HEK293 (cell line): ENCODE results near the gene AATK.

ENCODE experiments used
- CTCF ChIA-PET: fragments of 350-600 bp; formaldehyde crosslinking; extraction: SDS; loops from one replicate; lab custom pipeline; 2021; ENCODE audit warnings: antibody characterized with exemption; lab: Yijun Ruan, JAX
- POLR2A ChIA-PET: fragments of 300-600 bp; formaldehyde crosslinking; extraction: SDS; loops from one replicate; lab custom pipeline; 2020; ENCODE audit warnings: antibody characterized with exemption, inconsistent platforms; lab: Yijun Ruan, JAX
- H3K27ac ChIP-seq: fragments of 200-500 bp; sonication (Bioruptor generic); 2 replicates; pipeline ENCODE4 v1.5.1; 2014; ENCODE audit warnings: low read depth, low read length, control low read depth, inconsistent platforms; ENCODE audit errors: extremely low read depth
- H3K36me3 ChIP-seq, 2 experiments: fragments of 200-500 bp in 1 of 2; sonication (Bioruptor generic) in 1 of 2; 1 replicate in 1 of 2; 2 replicates in 1 of 2; pipeline ENCODE4 v1.5.1; 2014 to 2017; ENCODE audit warnings: inconsistent platforms in 2 of 2, low read length in 2 of 2; ENCODE audit not compliant: control insufficient read depth in 2 of 2, insufficient read depth in 1 of 2
- H3K4me1 ChIP-seq: fragments of 200-500 bp; sonication (Bioruptor generic); 2 replicates; pipeline ENCODE4 v1.5.1; 2014; ENCODE audit warnings: mild to moderate bottlenecking, low read length, inconsistent platforms; ENCODE audit not compliant: control insufficient read depth, insufficient read depth
- H3K4me3 ChIP-seq: 2 replicates; pipeline ENCODE4 v1.5.1; 2011; ENCODE audit warnings: low read depth, mild to moderate bottlenecking, control low read depth, low read length, moderate library complexity
- H3K9me3 ChIP-seq: fragments of 200-500 bp; sonication (Bioruptor generic); 2 replicates; pipeline ENCODE4 v1.5.1; 2014; ENCODE audit warnings: low read depth, low read length, inconsistent platforms; ENCODE audit not compliant: control insufficient read depth, insufficient read depth
- GFI1B ChIP-seq: fragments of 450-650 bp; formaldehyde crosslinking; IDR thresholded peaks from 2 replicates; pipeline ENCODE4 v1.5.1; 2016; ENCODE audit warnings: missing biosample characterization, missing genetic modification characterization
- GLIS1 ChIP-seq: fragments of 450-650 bp; formaldehyde crosslinking; IDR thresholded peaks from 2 replicates; pipeline ENCODE4 v1.5.1; 2016; ENCODE audit warnings: missing biosample characterization, missing genetic modification characterization
- KLF16 ChIP-seq: fragments of 450-650 bp; formaldehyde crosslinking; IDR thresholded peaks from 2 replicates; pipeline ENCODE4 v1.5.1; 2017; ENCODE audit warnings: missing biosample characterization, missing genetic modification characterization
- MYNN ChIP-seq: fragments of 450-650 bp; formaldehyde crosslinking; IDR thresholded peaks from 2 replicates; pipeline ENCODE4 v1.5.1; 2016; ENCODE audit warnings: missing biosample characterization, missing genetic modification characterization, borderline replicate concordance
- SCRT2 ChIP-seq: fragments of 450-650 bp; formaldehyde crosslinking; IDR thresholded peaks from 2 replicates; pipeline ENCODE4 v1.5.1; 2016; ENCODE audit warnings: missing biosample characterization, missing genetic modification characterization
- YY1 ChIP-seq: fragments of 450-650 bp; formaldehyde crosslinking; IDR thresholded peaks from 2 replicates; pipeline ENCODE4 v1.5.1; 2018; ENCODE audit warnings: missing biosample characterization, missing genetic modification characterization
- ZEB2 ChIP-seq: fragments of 450-650 bp; formaldehyde crosslinking; IDR thresholded peaks from 2 replicates; pipeline ENCODE4 v1.5.1; 2016; ENCODE audit warnings: missing biosample characterization, missing genetic modification characterization
- ZFP69B ChIP-seq: fragments of 450-650 bp; formaldehyde crosslinking; IDR thresholded peaks from 2 replicates; pipeline ENCODE4 v1.5.1; 2016; ENCODE audit warnings: missing biosample characterization, missing genetic modification characterization
- ZNF133 ChIP-seq: fragments of 450-650 bp; formaldehyde crosslinking; IDR thresholded peaks from 2 replicates; pipeline ENCODE4 v1.5.1; 2016; ENCODE audit warnings: missing biosample characterization, missing genetic modification characterization
- ZNF175 ChIP-seq: fragments of 450-650 bp; formaldehyde crosslinking; IDR thresholded peaks from 2 replicates; pipeline ENCODE4 v1.5.1; 2016; ENCODE audit warnings: missing biosample characterization, missing genetic modification characterization
- ZNF24 ChIP-seq: fragments of 450-650 bp; formaldehyde crosslinking; IDR thresholded peaks from 2 replicates; pipeline ENCODE4 v1.5.1; 2016; ENCODE audit warnings: missing biosample characterization, missing genetic modification characterization
- ZNF248 ChIP-seq: fragments of 450-650 bp; formaldehyde crosslinking; IDR thresholded peaks from 2 replicates; pipeline ENCODE4 v1.5.1; 2017; ENCODE audit warnings: missing biosample characterization, missing genetic modification characterization
- ZNF26 ChIP-seq: fragments of 450-650 bp; formaldehyde crosslinking; IDR thresholded peaks from 2 replicates; pipeline ENCODE4 v1.5.1; 2016; ENCODE audit warnings: missing biosample characterization, missing genetic modification characterization
- ZNF292 ChIP-seq: fragments of 450-650 bp; formaldehyde crosslinking; IDR thresholded peaks from 2 replicates; pipeline ENCODE4 v1.5.1; 2016; ENCODE audit warnings: low read depth, missing biosample characterization, missing genetic modification characterization, borderline replicate concordance
- ZNF311 ChIP-seq: fragments of 450-650 bp; formaldehyde crosslinking; IDR thresholded peaks from 2 replicates; pipeline ENCODE4 v1.5.1; 2017; ENCODE audit warnings: missing biosample characterization, missing genetic modification characterization, borderline replicate concordance
- ZNF335 ChIP-seq: fragments of 450-650 bp; formaldehyde crosslinking; conservative IDR thresholded peaks from 2 replicates; pipeline ENCODE4 v1.5.1; 2016; ENCODE audit warnings: missing biosample characterization, missing genetic modification characterization
- ZNF433 ChIP-seq: fragments of 450-650 bp; formaldehyde crosslinking; IDR thresholded peaks from 2 replicates; pipeline ENCODE4 v1.5.1; 2016; ENCODE audit warnings: missing biosample characterization, missing genetic modification characterization, low read depth
- ZNF580 ChIP-seq: fragments of 450-650 bp; formaldehyde crosslinking; IDR thresholded peaks from 2 replicates; pipeline ENCODE4 v1.5.1; 2016; ENCODE audit warnings: missing biosample characterization, missing genetic modification characterization
- ZNF623 ChIP-seq: fragments of 450-650 bp; formaldehyde crosslinking; IDR thresholded peaks from 2 replicates; pipeline ENCODE4 v1.5.1; 2016; ENCODE audit warnings: missing biosample characterization, missing genetic modification characterization
- ZNF639 ChIP-seq: fragments of 450-650 bp; formaldehyde crosslinking; IDR thresholded peaks from 2 replicates; pipeline ENCODE4 v1.5.1; 2016; ENCODE audit warnings: missing biosample characterization, missing genetic modification characterization
- ZNF707 ChIP-seq: fragments of 450-650 bp; formaldehyde crosslinking; IDR thresholded peaks from 2 replicates; pipeline ENCODE4 v1.5.1; 2016; ENCODE audit warnings: missing biosample characterization, missing genetic modification characterization
- ZNF747 ChIP-seq: fragments of 450-650 bp; formaldehyde crosslinking; IDR thresholded peaks from 2 replicates; pipeline ENCODE4 v1.5.1; 2016; ENCODE audit warnings: missing biosample characterization, missing genetic modification characterization
- ZNF776 ChIP-seq: fragments of 450-650 bp; formaldehyde crosslinking; IDR thresholded peaks from 2 replicates; pipeline ENCODE4 v1.5.0; 2017; ENCODE audit warnings: missing biosample characterization, missing genetic modification characterization, borderline replicate concordance
- ZNF830 ChIP-seq: fragments of 450-650 bp; IDR thresholded peaks from 2 replicates; pipeline ENCODE4 v1.5.0; 2018; ENCODE audit warnings: missing biosample characterization, missing genetic modification characterization, low read depth, mild to moderate bottlenecking, moderate library complexity
- TF ChIP-seq, protein P1 (sequence below): fragments of 450-650 bp; formaldehyde crosslinking; IDR thresholded peaks from 2 replicates; pipeline ENCODE4 v1.5.1; 2016; ENCODE audit warnings: missing biosample characterization, missing genetic modification characterization, low read depth

AATK gene

GRCh38 chr17:81169870-81170309, 3.9 kb upstream of the AATK start (continued):
- TF ChIP-seq ZNF639 (tag by site-specific recombination) (no peak), ZNF335 (no peak), GLIS1 (tag by site-specific recombination) (no peak), ZEB2 (no peak), ZNF292 (tag by site-specific recombination) (no peak), ZNF623 (tag by site-specific recombination) (no peak), ZNF133 (tag by site-specific recombination) (0 out of 2 replicates have a peak, but pooled peaks have one; percentile 6), KLF16 (tag by site-specific recombination) (no peak), ZNF311 (peak; percentile 89; the same call in 1 of the 2 replicates), ZNF776 (tag by site-specific recombination) (0 out of 2 replicates have a peak, but pooled peaks have one; percentile 5), ZFP69B (tag by site-specific recombination) (no peak), ZNF175 (tag by site-specific recombination) (no peak), ZNF747 (peak; percentile 74; the same call in 1 of the 2 replicates), MYNN (tag by site-specific recombination) (0 out of 2 replicates have a peak, but pooled peaks have one; percentile 13)

DNA sequence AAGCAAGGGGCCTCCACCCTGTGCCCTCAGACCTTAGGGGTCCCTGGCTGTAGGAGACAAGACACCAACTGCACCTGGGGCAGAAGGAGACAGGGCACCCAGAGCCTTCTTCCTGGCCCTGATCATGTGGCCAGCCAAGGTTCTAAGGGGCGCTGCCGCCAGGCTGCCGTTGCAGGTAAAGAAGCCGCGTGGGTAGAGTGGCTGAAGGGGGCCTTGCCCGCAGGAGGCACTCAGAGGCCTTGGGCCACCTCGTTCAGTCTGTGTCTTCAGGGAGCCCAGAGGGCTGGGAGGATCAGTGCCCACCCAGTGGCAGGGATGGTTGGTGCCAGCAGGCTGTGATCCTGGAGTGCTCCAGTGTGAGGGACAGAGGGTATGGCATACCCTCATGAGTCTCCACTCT, 1.6 kb upstream of the AATK start:
- Histone ChIP-seq H3K9me3 (no peaks in the 10 kb centered on the region), H3K27ac (no peak overlapping the region), H3K4me1 (peaks cover 2% of the 10 kb centered on the region; the same call in 1 of the 2 replicates), H3K4me3 (no peak overlapping the region), H3K36me3 (no peaks in the 10 kb centered on the region)
- ChIA-PET CTCF (interaction anchor here (0.6 kb wide), 1 partner anchor 75 kb away, joined by 5 read pairs; no protein-coding TSS in a partner anchor), POLR2A (no interaction called here)
- TF ChIP-seq ZNF433 (tag by site-specific recombination) (no peak), SCRT2 (tag by site-specific recombination) (no peak), ZNF26 (tag by site-specific recombination) (no peak), ZNF830 (no peak), YY1 (no peak), GFI1B (tag by site-specific recombination) (no peak)
- TF ChIP-seq, protein P1, sequence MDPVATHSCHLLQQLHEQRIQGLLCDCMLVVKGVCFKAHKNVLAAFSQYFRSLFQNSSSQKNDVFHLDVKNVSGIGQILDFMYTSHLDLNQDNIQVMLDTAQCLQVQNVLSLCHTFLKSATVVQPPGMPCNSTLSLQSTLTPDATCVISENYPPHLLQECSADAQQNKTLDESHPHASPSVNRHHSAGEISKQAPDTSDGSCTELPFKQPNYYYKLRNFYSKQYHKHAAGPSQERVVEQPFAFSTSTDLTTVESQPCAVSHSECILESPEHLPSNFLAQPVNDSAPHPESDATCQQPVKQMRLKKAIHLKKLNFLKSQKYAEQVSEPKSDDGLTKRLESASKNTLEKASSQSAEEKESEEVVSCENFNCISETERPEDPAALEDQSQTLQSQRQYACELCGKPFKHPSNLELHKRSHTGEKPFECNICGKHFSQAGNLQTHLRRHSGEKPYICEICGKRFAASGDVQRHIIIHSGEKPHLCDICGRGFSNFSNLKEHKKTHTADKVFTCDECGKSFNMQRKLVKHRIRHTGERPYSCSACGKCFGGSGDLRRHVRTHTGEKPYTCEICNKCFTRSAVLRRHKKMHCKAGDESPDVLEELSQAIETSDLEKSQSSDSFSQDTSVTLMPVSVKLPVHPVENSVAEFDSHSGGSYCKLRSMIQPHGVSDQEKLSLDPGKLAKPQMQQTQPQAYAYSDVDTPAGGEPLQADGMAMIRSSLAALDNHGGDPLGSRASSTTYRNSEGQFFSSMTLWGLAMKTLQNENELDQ (tag by site-specific recombination) = no peak

GRCh38 chr17:81167194-81167524, 1.1 kb upstream of the AATK start:
- peaks cover 2% of the 10 kb centered on the region; the same call in 1 of the 2 replicates for H3K4me1 ChIP-seq
- ChIA-PET CTCF (no interaction called here), POLR2A (no interaction called here)
- H3K36me3 ChIP-seq = no peaks in the 10 kb centered on the region
- H3K4me3 ChIP-seq = no peak overlapping the region
- H3K9me3 ChIP-seq = no peaks in the 10 kb centered on the region
- TF ChIP-seq ZNF24 (tag by site-specific recombination) (peak; percentile 81), ZNF580 (tag by site-specific recombination) (0 out of 2 replicates have a peak, but pooled peaks have one; percentile 20), ZNF248 (no peak), ZNF707 (no peak)
- H3K27ac ChIP-seq = no peak overlapping the region
